Right atrium auricular region (tissue), 2 donors: ENCODE data around the gene GNAZ. TPM values are rescaled to one million over a fixed set of nuclear protein-coding genes. Genes with fewer than 3 reads are reported as not detected.

Experiments
- DNase-seq: peaks from one replicate; pipeline ENCODE4 v3.0.0-alpha.2; 2019; ENCODE audit warnings: low spot score
- H3K27ac ChIP-seq, 2 donors: fragments of 200-600 bp; sonication (generic); 1 replicate in 1 of 2; 2 replicates in 1 of 2; pipeline ENCODE4 v1.5.1; 2016 to 2019
- H3K27me3 ChIP-seq, 2 donors: fragments of 200-600 bp; sonication (generic); one replicate each; pipeline versions ENCODE4 v1.5.1 to v1.6.0; 2017 to 2019
- H3K36me3 ChIP-seq: fragments of 200-600 bp; sonication (generic); one replicate; pipeline ENCODE4 v1.5.1; 2016
- H3K4me1 ChIP-seq, 2 donors: fragments of 200-600 bp; sonication (generic); one replicate each; pipeline versions ENCODE4 v1.5.1 to v1.6.0; 2017 to 2019
- H3K4me3 ChIP-seq, 2 donors: fragments of 200-600 bp; sonication (generic); 1 replicate in 1 of 2; 2 replicates in 1 of 2; pipeline ENCODE4 v1.5.1; 2017 to 2019; ENCODE audit warnings: mild to moderate bottlenecking in 1 of 2, moderate library complexity in 1 of 2
- H3K9me3 ChIP-seq, 2 donors: fragments of 200-600 bp; sonication (generic); one replicate each; pipeline ENCODE4 v1.5.1; 2019
- total RNA-seq, 2 donors: library from RNA; depleted of rRNA; stranded (reverse); fragments of >200 nt; gene quantifications; one replicate each; pipeline ENCODE4 v1.1.0, GENCODE V29; 2016
- TF ChIP-seq, protein P1 (sequence below), 2 donors: fragments of 200-600 bp; sonication (generic); IDR thresholded peaks; one replicate each; pipeline ENCODE4 v1.5.1; 2019; ENCODE audit warnings: antibody characterized with exemption in 2 of 2

GNAZ gene
- total RNA-seq, 2 donors from 2014 or later = 1.9 to 3.2 TPM

DNA sequence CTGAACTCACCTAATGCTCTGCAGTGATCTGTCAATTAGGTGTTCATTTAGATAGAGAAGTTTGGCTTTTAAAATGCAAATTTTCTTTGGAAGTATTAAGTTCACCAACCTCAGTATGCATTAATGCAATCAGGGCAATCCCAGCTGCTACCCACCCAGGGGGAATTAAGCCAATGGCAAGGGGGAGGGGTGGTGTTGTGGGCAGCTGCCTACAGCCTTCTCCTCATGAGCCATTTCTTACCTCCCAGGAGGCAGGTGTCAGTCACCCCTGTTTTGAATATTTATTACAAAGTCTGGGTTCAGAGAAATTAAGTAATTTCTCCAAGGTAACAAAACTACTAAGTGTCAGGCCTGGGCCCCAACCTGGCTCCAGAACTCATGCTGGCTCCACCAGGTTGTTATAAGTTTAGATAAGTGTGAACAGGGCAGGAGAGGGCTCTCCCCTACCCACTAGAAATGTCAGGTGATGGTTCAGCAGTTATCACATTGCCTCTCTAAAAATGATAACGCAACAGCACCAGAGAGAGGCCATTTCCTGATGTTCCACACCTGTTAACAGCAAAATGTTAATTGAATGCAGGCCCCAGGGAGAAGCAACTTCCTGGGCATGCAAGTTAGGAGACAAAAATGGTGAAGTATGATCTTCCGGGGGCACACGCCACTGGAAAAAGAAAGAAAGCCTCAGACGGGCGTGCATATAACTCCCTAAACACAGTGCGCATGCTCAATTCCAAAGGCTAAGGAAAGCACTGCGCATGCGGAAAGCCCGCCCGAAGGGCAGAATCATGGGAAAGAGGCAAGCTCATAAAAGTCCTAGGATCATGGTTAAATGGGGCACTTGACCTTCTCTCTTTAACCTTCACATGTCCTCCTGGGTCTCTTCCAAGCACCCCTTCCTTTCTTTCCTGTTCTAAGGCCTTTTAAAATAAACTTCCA, 35.4 kb upstream of the GNAZ start:
- H3K27ac ChIP-seq = no peak overlapping the region
- no peaks in the 10 kb centered on the region for H3K4me1 ChIP-seq
- H3K27me3 ChIP-seq = no peaks in the 10 kb centered on the region
- H3K36me3 ChIP-seq = no peaks in the 10 kb centered on the region
- TF ChIP-seq, protein P1, sequence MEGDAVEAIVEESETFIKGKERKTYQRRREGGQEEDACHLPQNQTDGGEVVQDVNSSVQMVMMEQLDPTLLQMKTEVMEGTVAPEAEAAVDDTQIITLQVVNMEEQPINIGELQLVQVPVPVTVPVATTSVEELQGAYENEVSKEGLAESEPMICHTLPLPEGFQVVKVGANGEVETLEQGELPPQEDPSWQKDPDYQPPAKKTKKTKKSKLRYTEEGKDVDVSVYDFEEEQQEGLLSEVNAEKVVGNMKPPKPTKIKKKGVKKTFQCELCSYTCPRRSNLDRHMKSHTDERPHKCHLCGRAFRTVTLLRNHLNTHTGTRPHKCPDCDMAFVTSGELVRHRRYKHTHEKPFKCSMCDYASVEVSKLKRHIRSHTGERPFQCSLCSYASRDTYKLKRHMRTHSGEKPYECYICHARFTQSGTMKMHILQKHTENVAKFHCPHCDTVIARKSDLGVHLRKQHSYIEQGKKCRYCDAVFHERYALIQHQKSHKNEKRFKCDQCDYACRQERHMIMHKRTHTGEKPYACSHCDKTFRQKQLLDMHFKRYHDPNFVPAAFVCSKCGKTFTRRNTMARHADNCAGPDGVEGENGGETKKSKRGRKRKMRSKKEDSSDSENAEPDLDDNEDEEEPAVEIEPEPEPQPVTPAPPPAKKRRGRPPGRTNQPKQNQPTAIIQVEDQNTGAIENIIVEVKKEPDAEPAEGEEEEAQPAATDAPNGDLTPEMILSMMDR (IDR thresholded peaks at IDR 0.05) = no peak
- no peak overlapping the region for H3K4me3 ChIP-seq
- DNase-seq = no peak
- no peaks in the 10 kb centered on the region for H3K9me3 ChIP-seq

DNA sequence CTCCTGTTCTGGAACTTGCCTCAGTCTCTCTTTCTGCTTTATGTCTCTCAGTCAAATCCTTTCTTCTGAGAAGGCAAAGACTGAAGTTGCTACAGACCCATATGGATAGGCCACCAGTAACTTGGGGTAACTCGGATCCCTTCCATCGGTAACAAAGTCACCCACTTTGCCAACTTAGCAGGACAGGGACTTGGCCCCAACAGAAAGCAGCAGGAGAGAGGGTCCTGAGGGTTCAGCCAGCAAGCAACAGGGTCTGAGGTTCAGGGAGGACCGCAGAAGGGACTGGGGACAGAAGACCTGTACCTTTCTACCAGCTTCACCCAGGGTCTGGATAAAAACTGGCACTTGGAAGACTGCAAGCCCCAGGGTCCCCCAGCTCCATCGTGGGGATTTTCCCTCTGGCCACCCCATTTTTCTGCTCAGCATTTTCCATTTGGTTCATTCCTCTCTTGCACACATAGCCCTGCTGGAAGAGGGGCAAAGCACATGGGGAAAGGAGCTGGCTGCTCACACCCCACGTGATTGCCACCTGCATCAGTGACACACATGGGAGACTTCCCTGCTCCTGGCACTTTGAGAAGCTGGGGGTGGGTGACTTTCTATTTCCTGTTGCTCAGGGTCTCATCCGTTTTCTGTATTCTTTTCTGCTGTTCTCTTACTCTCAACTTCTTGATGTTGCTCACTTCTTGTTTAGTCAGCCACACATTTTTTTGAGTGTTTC, 34.6 kb upstream of the GNAZ start:
- Histone ChIP-seq H3K9me3 (no peaks in the 10 kb centered on the region), H3K4me3 (no peak overlapping the region), H3K4me1 (no peaks in the 10 kb centered on the region), H3K36me3 (no peaks in the 10 kb centered on the region), H3K27me3 (no peaks in the 10 kb centered on the region), H3K27ac (no peak overlapping the region)
- TF ChIP-seq, protein P1 (IDR thresholded peaks at IDR 0.05) = no peak
- DNase-seq = no peak

DNA sequence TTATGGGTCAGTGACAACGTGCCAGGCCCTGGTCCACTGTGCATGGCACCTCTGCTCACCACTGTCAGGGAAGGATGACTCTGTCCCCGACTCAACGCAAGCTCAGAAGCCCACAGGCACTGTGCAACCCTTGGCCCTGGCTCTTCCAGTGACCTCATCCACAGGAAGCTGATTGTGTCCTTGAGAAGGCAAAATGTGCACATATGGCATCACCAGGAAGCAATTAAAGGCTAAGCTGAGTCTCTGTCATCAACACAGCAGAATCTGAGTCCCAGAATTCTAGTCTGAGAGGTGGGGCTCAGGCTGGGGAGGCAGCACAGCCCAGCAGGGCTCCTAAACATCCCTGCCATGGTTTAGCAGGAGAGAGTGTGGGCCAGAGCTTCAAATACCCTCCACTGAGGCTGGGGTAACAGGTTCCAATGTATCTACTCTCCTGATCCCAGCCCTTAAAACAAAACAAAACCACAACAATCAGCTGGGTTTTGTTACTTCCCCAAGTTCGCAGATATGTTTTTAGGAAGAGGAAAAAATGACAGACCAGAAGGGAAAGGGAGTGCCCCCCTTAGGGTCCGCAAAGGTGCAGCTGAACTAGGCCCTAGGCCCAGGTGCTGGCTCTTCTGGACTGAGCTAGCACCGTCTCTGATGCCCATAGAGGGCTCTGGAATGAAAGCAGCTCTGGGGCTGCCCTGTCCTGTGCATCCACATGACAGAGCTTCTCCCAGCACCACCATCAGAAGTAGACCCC, 33.5 kb upstream of the GNAZ start:
- no peaks in the 10 kb centered on the region for H3K4me1 ChIP-seq
- no peak for DNase-seq
- no peaks in the 10 kb centered on the region for H3K27me3 ChIP-seq
- H3K9me3 ChIP-seq = no peaks in the 10 kb centered on the region
- H3K36me3 ChIP-seq = no peaks in the 10 kb centered on the region
- no peak overlapping the region for H3K27ac ChIP-seq
- TF ChIP-seq, protein P1 (IDR thresholded peaks at IDR 0.05) = no peak
- H3K4me3 ChIP-seq = no peak overlapping the region

DNA sequence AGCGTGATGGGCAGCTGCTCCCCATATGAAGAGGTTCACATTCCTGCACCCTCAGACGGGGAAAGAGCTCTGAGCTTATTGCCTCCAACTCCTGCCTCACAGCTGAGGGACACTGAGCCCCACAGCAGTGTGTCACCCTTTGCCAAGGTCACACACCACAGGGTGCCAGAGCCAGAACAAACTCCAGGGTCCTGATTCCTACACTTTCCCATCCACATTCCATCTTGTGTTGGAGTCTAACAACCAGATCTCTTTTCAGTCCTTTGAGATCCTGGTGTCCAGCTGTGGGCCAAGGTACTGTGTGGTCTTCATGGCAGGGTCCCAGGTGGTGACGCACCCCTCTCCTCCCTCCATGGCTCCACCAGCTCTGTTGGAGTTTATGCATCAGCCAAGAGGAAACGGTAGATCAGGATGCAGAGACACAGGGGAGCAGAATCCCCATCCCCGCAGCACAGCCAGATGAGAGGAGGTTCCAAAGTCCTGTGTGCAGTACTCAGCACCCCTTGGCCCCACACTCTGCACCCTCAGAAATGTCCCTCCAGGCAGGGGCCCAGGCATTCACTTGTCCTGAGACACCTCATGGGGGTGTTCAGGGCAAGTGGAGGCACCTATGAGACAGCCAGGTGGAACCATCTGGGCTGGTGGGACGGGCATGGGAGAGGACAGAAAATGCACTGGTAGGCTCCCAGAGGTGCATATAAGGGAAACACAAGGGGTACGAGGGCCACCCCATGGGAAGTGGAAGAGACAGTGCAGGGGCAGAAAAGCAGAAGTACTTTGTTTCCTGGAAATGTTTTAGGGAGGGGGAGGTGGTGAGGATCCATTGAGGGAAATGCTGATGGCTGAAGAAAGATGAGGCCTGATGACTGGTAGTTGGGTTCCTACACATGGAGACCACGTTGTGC, 32.6 kb upstream of the GNAZ start:
- H3K4me1 ChIP-seq = no peaks in the 10 kb centered on the region
- H3K27me3 ChIP-seq = no peaks in the 10 kb centered on the region
- DNase-seq = no peak
- no peak overlapping the region for H3K27ac ChIP-seq
- H3K36me3 ChIP-seq = no peaks in the 10 kb centered on the region
- H3K9me3 ChIP-seq = no peaks in the 10 kb centered on the region
- TF ChIP-seq, protein P1 (IDR thresholded peaks at IDR 0.05) = no peak
- H3K4me3 ChIP-seq = no peak overlapping the region

DNA sequence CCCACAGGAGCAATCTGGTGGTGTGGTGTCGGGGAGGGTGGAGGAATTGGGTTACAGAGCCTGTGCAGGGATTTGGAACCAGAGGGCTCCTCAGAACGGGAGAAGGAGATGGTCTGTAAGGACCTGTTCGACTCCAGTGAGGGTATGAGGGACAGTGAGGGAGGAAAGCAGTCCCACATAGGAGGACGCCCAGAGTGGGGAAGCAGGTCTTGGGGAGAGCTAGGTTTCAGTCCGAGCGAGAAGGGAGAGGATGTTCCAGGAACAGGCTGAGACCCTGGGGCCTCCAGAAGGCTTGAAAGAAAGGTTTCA, 32.0 kb upstream of the GNAZ start:
- Histone ChIP-seq H3K9me3 (no peaks in the 10 kb centered on the region), H3K4me3 (no peak overlapping the region), H3K36me3 (no peaks in the 10 kb centered on the region), H3K27me3 (no peaks in the 10 kb centered on the region), H3K4me1 (no peaks in the 10 kb centered on the region), H3K27ac (no peak overlapping the region)
- no peak for DNase-seq
- TF ChIP-seq, protein P1 (IDR thresholded peaks at IDR 0.05) = no peak
